Activated gamma-delta T cell treated with anti-CD3 and anti-CD28 coated beads, Interleukin-2, amount 50 U/mL, for 16 hours (primary cell): ENCODE results near the gene NME8.

Experiments used
- DNase-seq: peaks from one replicate; pipeline ENCODE4 v3.0.0-alpha.2; 2020; ENCODE audit warnings: low read depth

Gene NME8

DNA sequence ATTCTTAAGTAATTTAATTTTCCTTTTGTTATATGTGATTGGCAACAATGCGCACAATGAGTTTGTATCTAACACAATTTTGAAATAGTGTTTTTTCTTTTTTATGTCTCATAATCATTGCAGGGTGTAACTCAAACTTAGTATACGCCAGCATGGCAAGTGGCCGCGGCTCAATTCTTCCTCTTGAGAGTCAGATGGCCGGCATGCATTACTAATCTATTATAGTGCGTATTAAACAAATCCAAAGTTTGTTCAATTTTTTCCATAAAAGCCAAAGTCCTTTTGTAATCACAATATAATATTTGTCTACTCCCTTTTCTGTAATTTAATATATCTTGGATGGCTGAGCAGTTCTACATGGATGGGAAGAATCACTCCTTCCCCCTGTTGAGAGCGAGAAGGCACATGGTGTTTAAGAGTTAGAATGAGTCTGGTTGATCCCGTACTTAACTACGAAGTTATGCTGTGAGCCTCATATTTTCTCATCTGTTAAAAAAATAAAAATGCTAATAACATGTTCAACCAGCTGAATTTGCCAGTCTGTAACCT, 84.7 kb downstream of the NME8 start:
- DNase-seq: no peak

DNA sequence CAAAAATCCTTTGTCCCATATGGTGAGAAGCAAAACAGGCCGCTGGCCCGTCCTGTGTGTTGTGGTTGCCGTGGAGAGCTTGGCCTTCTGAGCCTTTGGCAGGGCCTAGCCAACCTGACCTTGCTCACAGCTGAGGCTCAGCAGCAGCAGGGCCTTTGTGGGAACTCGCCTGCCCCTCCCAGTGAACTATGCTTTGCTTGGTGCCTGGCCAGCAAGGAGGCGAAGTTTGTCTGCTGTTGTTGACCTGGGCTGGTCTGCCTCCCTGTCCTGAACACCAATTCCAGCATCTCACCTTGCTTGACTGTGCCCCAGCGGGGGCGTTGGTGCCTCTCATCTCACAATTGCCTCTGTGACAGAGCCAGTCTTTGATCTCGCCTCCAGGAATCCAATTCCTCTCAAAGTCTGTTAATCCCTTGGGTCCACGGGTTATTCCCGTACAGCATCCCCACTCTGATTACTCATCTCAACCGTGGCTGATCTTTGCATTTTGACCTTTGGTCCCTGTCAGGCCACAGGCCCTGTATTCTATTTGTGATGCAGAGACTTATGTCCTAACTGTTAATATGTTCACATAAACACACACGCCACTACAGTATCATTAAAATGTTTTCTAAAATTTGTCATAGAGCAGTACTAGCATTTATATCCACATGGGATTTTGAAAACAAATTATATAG, 94.7 kb downstream of the NME8 start:
- no peak for DNase-seq

- DNase-seq: no peak
Measured at GRCh38 chr7:37943905-37944736, 95.7 kb downstream of the NME8 start.

GRCh38 chr7:37944737-37945054, 96.3 kb downstream of the NME8 start:
- no peak for DNase-seq

DNA sequence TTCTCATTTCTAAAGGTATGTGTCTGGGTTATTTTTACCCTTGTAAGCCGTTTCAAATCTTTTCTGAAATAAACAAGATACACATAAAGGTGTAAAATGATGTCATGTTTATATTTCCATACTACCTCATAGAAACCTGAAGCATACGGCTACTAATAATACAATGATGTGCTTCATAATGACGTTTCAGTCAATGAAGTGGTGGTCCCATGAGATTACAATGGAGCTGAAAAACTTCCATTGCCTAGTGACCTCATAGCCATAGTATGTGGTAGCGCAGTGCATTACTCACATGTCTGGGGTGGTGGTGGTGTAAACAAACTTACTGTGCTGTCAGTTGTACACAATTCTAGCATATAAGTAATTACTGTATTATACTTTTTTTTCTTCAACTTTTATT, 96.9 kb downstream of the NME8 start:
- no peak for DNase-seq

- DNase-seq: no peak
Measured at GRCh38 chr7:37947138-37947940, 98.9 kb downstream of the NME8 start.

DNA sequence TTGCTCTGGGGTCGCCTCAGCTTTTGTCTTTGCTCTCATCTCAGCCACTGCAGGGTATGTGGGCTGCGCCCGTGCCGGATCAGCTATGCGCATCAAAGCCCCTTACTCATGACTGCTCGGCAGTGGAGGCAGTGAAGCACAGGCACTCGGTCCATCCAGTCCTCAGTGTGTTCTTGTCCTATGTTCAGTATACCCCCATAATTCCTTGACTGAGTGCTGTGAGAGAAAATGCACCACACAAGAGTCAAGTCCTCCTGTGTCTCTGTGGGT, 99.5 kb downstream of the NME8 start:
- no peak for DNase-seq
